AG08396 (cell line): Measurements from ENCODE around the gene FXYD1.
A peak's percentile ranks its signal among the peaks of the same experiment; 100 is the strongest.

Experiments
- DNase-seq: peaks from one replicate; pipeline ENCODE4 v3.0.0; 2012; ENCODE audit warnings: low spot score, mixed read lengths

The FXYD1 gene

GRCh38 chr19:35107545-35107944 is 31.1 kb upstream of the FXYD1 start:
- DNase-seq = peak; percentile 55

- DNase-seq = no peak
Observed at GRCh38 chr19:35108730-35109129, 29.9 kb upstream of the FXYD1 start.

- DNase-seq = no peak
Observed at GRCh38 chr19:35109395-35110112, 29.1 kb upstream of the FXYD1 start.

- no peak for DNase-seq
Observed at GRCh38 chr19:35110974-35111373, 27.6 kb upstream of the FXYD1 start.

GRCh38 chr19:35112995-35113688 is 25.5 kb upstream of the FXYD1 start:
- no peak for DNase-seq

- peak; percentile 84 for DNase-seq
Observed at GRCh38 chr19:35114353-35115176, 24.1 kb upstream of the FXYD1 start.

- DNase-seq = no peak
Observed at GRCh38 chr19:35115177-35115951, 23.3 kb upstream of the FXYD1 start, which contains the start of gene FXYD3. Gene FXYD3, plus strand, starts transcription at chr19:35115823. Its CDS starts 3,554 bp downstream, at chr19:35119377.

GRCh38 chr19:35116072-35116801 is 22.4 kb upstream of the FXYD1 start:
- no peak for DNase-seq

- DNase-seq = no peak
Observed at GRCh38 chr19:35117116-35117515, 21.5 kb upstream of the FXYD1 start.

- no peak for DNase-seq
Observed at GRCh38 chr19:35117799-35118198, 20.8 kb upstream of the FXYD1 start.

- DNase-seq = no peak
Observed at GRCh38 chr19:35118268-35119020, 20.2 kb upstream of the FXYD1 start.

GRCh38 chr19:35119091-35119490 is 19.5 kb upstream of the FXYD1 start:
- DNase-seq = no peak

GRCh38 chr19:35119578-35120155 is 19.0 kb upstream of the FXYD1 start:
- no peak for DNase-seq

GRCh38 chr19:35120492-35120891 is 18.1 kb upstream of the FXYD1 start:
- DNase-seq = peak; percentile 56

- DNase-seq = no peak
Observed at GRCh38 chr19:35120898-35121297, 17.7 kb upstream of the FXYD1 start.

- no peak for DNase-seq
Observed at GRCh38 chr19:35122687-35123551, 15.7 kb upstream of the FXYD1 start.

- no peak for DNase-seq
Observed at GRCh38 chr19:35123573-35123972, 15.1 kb upstream of the FXYD1 start.

GRCh38 chr19:35124098-35125060 is 14.2 kb upstream of the FXYD1 start:
- DNase-seq = peak; percentile 99
